ENCODE measurements around the gene GYPC.

Gene GYPC

DNA sequence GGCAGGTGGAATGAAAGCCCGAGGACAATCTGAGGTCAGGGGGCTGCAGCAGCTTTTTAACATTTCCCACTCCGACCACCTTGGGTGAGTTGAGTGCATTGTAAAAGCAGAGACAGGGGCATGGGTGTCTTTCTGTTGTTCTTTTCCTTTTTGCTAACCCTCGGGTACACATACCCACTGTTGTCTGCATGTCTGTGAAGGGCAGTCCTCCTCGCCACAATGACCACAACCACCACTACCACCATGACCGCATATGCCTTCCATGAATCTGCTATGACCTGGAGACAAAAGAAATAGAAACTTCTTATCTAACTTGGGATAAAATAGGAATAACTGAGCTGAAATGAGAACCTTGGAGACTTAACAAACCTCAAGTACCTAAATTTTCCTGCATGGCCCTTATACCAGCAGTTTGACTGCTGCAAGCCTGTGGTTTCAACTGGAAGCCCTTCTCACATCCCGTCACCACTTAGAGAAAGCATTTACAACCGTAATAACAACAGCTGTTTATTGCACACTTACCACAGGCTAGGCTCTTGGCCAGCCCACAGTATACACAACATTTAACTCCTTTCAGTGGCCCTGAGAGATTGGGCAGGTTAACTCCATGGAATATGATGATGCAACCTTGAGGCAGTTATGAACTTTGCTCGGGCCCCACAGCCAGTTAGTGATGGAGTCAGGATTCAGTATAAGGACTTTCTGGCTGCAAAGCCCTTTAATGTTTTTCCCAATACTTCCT, 80.3 kb downstream of the GYPC start:
- DNase-seq, result no peak

DNA sequence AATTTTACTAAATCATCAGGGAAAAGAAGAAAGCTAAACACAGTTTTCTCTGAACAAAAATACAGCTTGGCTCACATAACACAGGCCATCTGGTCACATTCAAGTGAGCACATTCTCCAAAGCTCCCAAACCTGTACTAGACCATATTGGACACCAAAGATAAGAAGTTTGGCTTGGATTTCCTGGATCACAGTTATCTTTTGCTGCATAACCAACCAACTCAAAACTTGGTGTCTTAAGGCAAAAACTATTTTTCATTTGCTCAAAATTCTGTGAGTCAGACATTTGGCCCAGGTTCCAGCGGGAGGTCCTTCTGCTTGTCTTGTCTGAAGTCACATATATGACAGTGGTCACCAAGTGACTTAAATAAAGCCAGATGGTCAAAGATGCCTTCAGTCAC, 83.2 kb downstream of the GYPC start:
- no peak for DNase-seq

DNA sequence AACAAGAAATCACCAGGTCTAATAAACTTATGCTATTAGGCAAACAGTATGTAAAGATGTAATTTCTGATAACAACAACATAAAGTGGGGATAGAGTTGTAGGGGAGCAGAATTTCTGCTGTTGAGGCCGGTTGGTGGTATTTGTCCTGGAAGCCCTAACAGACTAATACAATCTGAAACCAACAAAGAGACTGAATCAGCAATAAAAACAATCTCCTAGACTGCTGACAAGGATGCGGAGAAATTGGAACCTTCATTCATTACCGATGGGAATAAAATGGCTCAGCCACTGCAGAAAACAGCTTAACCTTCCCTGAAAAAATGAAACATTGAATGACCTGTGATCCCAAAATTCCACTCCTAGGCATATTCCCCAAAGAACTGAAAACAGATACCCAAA, 88.7 kb downstream of the GYPC start:
- no peak for DNase-seq
